ENCODE data around the gene TMCC3.
"Not testable (repeated sequence)": the region's sequence is repeated elsewhere in the genome, so short reads cannot be mapped to it uniquely, and the experiment has no call there.

TMCC3 gene

DNA sequence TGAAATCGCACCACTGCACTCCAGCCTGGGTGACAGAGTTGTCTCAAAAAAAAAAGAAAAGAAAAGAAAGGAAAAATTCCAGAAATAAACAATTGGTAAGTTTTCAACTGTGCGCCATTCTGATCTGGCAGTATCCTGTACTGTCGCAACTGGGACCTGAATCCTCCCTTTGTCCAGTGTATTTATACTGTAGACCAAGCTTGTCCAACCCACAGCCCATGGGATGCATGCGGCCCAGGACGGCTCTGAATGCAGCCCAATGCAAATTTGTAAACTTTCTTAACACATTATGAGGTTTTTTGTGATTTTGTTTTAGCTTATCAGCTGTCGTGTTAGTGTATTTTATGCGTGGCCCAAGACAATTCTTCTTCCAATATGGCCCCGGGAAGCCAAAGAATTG is 84.7 kb downstream of the TMCC3 start:
- no peak for DNase-seq (ENCODE audit: low spot score)

GRCh38 chr12:94563286-94563685 is 87.1 kb downstream of the TMCC3 start:
- no peak for DNase-seq (ENCODE audit: low spot score)

GRCh38 chr12:94561943-94562411 is 88.4 kb downstream of the TMCC3 start:
- no peak for DNase-seq (ENCODE audit: low spot score)

DNA sequence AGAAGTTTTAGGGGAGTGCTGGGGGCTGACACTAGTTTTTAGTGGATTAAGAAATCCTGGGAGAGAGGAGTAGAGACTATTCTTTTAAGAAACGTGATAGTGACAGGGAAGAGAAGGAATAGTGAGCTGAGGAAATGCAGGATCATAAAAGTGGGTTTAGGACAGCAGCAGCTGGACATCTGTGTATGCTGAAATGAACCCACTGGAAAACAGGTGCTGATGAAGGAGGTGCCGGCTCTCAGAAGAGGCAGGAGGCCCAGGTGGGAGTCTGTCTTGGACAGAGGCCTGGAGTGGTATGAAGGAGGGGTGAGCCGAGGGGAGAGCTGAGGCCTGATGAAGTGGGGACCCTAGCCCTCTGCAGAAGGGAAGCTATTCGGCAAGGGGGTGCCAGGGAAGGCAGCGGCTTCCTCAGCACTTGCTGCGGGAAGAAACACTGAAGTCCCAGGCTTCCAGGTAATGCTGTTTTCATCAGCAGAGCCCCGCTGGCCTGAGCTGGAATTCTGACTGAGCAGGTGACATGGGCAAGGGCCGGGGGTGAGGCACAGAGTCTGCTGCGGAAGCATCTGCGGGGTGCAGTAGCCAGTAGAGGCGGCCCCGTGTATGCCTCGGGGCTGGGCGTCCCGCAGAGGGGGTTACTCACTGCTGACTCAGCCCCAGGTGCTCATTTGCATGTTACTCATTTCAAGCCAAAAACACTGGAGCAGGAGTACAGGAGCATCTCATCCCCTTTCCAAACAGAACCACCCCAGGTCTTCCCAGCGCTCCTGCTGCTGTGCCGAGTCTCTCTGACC is 89.7 kb downstream of the TMCC3 start:
- DNase-seq (ENCODE audit: low spot score), result no peak

GRCh38 chr12:94558612-94559011 is 91.7 kb downstream of the TMCC3 start:
- no peak for DNase-seq (ENCODE audit: low spot score)

DNA sequence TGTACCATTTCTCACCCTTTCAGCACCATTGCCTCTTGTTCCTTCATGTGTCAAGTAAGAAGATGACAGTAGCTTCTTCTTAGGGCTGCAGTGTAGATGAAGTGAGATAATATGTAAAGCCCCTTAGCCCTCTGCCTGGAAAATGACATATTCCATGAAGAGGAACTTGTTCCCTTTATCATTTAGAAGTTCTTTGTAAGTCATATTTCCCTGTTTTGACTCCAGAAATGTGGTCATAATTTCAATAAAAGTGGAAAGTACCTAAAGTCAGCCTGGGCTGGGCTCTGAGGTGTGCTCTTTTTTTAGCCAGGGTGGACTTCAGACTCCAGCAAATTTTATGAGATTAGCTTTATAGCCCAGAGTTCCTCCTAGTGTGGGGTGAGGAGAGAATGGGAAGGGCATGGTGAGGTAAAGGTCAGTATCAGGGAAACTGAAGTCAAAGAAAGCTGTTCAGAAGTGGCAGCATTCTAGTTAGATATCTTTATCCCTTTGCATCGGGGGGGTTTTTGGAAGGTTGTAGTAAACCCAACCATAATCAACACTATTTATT is 92.5 kb downstream of the TMCC3 start:
- DNase-seq (ENCODE audit: low spot score), result no peak

GRCh38 chr12:94555687-94556086 is 94.7 kb downstream of the TMCC3 start:
- no peak for DNase-seq (ENCODE audit: low spot score)

- DNase-seq (ENCODE audit: low spot score), result no peak
Observed at GRCh38 chr12:94553875-94554274, 96.5 kb downstream of the TMCC3 start.

DNA sequence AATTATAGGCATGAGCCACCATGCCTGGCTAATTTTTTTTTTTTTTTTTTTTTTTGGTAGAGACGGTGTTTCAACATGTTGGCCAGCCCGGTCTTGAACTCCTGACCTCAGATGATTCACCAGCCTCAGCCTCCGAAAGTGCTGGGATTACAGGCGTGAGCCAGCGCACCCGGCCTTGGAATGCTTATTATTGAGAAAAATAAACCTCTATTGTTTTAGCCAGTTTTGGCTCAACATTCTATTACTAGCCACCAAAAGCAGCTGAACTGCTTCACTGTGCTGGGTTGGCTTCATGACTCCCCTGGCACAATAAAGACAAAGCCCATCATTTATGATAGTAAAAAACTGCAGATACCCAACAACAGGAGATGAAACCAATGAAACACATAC is 97.2 kb downstream of the TMCC3 start:
- no peak for DNase-seq (ENCODE audit: low spot score)

DNA sequence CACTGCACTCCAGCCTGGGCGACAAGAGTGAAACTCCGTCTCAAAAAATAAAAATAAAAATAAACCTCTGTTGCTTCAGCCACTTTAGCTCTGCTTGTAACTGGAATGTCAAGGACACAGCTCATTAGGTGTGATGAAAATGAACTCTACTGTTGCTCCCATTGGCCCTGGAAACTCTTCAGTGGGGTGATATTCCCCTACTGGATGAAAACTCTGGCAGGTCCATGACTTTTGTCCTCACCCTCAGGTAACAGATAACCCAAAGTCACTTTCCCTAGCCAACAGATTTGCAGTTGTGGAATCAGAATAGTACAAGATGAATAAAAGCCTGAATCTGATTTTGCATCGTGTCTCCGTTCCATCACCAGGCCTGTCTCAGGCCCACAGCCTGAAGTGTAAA is 98.5 kb downstream of the TMCC3 start:
- no peak for DNase-seq (ENCODE audit: low spot score)

DNA sequence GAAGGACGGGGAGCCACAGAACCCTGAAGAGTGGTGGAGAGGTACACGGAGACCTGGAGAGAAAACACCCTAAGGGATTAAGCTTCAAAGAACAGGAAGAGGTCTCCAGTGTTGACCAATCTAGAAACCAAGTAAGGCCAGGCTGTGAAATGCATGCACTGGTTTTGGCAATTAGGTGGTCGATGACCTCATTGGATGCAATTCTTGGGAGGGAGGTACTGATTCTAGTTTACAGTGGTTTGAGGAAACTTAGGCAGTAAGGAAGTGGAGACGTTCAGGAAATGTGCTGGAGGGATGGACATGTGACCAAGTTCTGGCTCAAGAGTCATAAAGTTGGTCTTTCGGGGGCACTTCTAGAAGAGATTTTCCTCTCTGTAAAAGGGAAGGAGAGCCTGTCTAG is 99.4 kb downstream of the TMCC3 start:
- no peak for DNase-seq (ENCODE audit: low spot score)

- DNase-seq (ENCODE audit: low spot score), result not testable (repeated sequence)
Observed at GRCh38 chr12:94548833-94549232, 101.5 kb downstream of the TMCC3 start.

DNA sequence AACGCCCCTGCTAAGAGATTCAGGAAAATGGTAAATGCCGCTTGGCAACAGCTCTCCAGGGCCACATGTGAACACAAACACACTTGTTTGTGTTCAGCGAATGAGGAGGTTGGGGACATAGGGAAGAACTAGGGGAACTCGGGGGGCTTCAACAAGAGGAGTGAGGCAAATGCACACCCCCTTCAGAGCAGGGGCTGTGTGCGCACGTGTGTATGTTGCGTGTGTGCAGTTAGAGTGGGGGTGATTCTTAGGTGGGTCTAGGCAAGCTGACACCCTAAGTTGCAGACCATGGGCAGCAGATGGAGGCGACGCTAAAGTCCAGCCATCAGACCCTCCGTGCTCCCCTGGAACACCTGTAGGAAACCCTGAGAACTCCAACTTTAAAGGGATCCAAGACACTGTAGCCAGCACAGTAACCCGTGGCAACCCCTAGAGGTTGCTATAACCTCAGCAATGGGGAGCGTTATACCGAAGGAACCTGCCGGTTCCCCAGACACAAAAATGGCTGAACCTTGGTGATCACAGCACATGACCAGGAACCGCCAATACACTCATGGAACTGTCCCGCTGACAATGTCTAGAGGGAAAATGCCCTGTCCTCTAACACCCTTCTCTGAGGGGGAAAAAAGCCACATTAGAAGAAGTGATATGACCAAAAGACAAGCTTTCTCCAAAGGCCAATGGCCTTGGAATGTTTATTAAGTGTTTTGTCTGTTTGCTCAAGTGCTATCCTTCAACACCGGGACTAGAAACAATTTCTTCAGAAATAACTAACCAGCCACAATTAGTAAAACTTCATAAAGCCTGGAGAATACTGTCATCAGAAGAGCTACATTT is 104.2 kb downstream of the TMCC3 start:
- DNase-seq (ENCODE audit: low spot score), result no peak

GRCh38 chr12:94544355-94544754 is 106.0 kb downstream of the TMCC3 start:
- DNase-seq (ENCODE audit: low spot score), result no peak

- no peak for DNase-seq (ENCODE audit: low spot score)
Observed at GRCh38 chr12:94538318-94538717, 112.0 kb downstream of the TMCC3 start.

DNA sequence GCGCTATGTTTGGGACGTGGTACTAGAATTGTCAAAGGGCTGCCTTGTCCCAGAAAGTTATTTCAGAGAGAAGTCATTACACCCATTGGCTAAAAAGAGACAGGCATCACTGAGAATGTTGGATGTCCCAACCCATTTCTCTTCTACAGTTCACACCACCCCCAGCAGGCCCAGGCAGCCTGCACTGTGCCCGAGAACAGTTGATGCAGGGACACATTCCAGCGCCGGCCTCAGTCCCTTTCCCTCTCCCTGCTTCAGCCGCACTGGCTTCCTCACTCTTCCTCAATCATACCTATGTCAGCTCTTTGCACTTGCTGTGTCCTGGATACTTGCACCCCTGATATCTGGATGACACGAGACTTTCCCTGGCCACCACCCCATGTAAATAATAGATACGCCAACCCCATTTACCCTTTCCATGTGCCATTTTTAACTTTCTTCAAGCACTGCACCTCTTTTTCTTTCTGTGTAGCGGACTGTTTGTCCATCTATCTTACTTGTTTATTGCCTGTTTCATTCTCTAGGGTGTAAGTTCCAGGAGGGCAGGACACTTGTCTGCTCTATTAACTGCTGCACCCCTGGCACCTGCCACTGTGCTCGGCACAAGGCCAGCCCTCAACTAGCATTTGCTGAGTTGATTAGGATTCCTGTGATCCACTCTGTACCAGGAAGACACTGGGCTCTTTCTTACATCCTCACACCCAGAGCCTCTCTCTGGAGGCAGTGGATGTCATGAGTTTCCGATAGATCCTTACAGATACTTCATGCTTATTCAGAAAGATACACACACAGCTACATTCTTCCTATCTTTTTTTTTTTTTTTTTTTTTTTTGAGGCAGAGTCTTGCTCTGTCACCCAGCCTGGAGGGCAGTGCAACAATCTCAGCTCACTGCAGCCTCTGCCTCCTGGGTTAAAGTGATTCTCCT is 114.1 kb downstream of the TMCC3 start:
- no peak for DNase-seq (ENCODE audit: low spot score)

GRCh38 chr12:94535510-94535921 is 114.8 kb downstream of the TMCC3 start:
- DNase-seq (ENCODE audit: low spot score), result no peak

- no peak for DNase-seq (ENCODE audit: low spot score)
Observed at GRCh38 chr12:94534774-94535509, 115.4 kb downstream of the TMCC3 start.

DNA sequence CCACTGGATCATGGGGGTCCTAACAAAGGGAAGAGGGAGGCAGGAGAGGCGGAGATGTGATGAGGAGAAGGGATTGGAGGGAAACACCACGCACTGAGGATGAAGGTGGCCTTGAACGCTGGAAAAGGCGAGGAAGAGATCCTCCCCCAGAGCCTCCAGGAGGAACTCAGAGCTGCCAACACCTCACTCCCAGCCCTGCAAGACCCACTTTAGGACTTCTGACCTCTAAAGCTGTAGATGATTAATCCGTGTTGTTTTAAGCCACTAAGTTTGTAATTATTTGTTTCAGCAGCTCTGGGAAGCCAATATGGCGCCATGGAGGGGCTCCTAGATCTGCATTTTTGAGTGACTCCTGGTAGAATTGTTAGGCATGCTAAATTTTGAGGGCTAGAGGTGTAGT is 116.1 kb downstream of the TMCC3 start:
- no peak for DNase-seq (ENCODE audit: low spot score)

- peak; percentile 66 for DNase-seq (ENCODE audit: low spot score)
Observed at GRCh38 chr12:94532490-94533422, 117.6 kb downstream of the TMCC3 start.
